Neural cell (in vitro differentiated cells): Measurements from ENCODE around the gene AKT1. TPM values are rescaled to one million over a fixed set of nuclear protein-coding genes. Genes with fewer than 3 reads are reported as not detected.

ENCODE experiments used
- H2AFZ ChIP-seq: fragments of 200-600, 300-800 bp; sonication (generic), shearing (Covaris generic); 2 replicates; pipeline ENCODE4 v1.6.0; 2014; ENCODE audit warnings: low read depth, mild to moderate bottlenecking, antibody characterized with exemption, low read length, moderate library complexity
- H3F3A ChIP-seq: fragments of 200-600 bp; shearing (Covaris generic); 2 replicates; pipeline ENCODE4 v1.6.1; 2016; ENCODE audit warnings: mild to moderate bottlenecking, moderate library complexity, mixed read lengths, antibody characterized with exemption, low read length; ENCODE audit not compliant: insufficient read depth, poor library complexity, severe bottlenecking
- H3K27ac ChIP-seq: fragments of 200-600, 300-800 bp; sonication (generic), shearing (Covaris generic); 2 replicates; pipeline ENCODE4 v1.5.1; 2014; ENCODE audit warnings: mild to moderate bottlenecking, low read length, moderate library complexity
- H3K27me3 ChIP-seq: fragments of 300-800, 200-600 bp; sonication (generic), shearing (Covaris generic); 2 replicates; pipeline ENCODE4 v1.6.0; 2014; ENCODE audit warnings: mild to moderate bottlenecking, low read depth, low read length, moderate library complexity; ENCODE audit not compliant: insufficient read depth
- H3K36me3 ChIP-seq: fragments of 300-800, 200-600 bp; sonication (generic), shearing (Covaris generic); 2 replicates; pipeline ENCODE4 v1.5.1; 2014; ENCODE audit warnings: mild to moderate bottlenecking, antibody characterized with exemption, low read length, moderate library complexity; ENCODE audit not compliant: insufficient read depth
- H3K4me2 ChIP-seq: fragments of 300-800, 200-600 bp; sonication (generic), shearing (Covaris generic); 2 replicates; pipeline ENCODE4 v1.6.0; 2014; ENCODE audit warnings: mild to moderate bottlenecking, low read length
- H3K4me3 ChIP-seq: fragments of 300-800, 200-600 bp; sonication (generic), shearing (Covaris generic); 2 replicates; pipeline ENCODE4 v1.5.1; 2014; ENCODE audit warnings: mild to moderate bottlenecking, low read length, moderate library complexity
- H3K79me2 ChIP-seq: fragments of 200-600 bp; shearing (Covaris generic); replicated peaks from 2 replicates; pipeline ENCODE4 v1.6.0; 2014; ENCODE audit warnings: mild to moderate bottlenecking, low read length, moderate library complexity; ENCODE audit not compliant: insufficient read depth
- H3K9ac ChIP-seq: fragments of 300-800, 200-600 bp; sonication (generic), shearing (Covaris generic); 2 replicates; pipeline ENCODE4 v1.6.1; 2016; ENCODE audit warnings: mild to moderate bottlenecking, low read length, mixed read lengths
- H3K9me2 ChIP-seq: fragments of 200-600 bp; shearing (Covaris generic); 2 replicates; pipeline ENCODE4 v1.6.1; 2016; ENCODE audit warnings: mild to moderate bottlenecking, low read length, mixed read lengths; ENCODE audit not compliant: insufficient read depth
- H3K9me3 ChIP-seq: fragments of 200-600, 300-800 bp; sonication (generic), shearing (Covaris generic); 2 replicates; pipeline ENCODE4 v1.6.1; 2016; ENCODE audit warnings: mild to moderate bottlenecking, mixed run types, low read length, moderate library complexity, mixed read lengths
- H4K20me1 ChIP-seq: fragments of 200-600 bp; shearing (Covaris generic); 2 replicates; pipeline ENCODE4 v1.6.1; 2016; ENCODE audit warnings: mild to moderate bottlenecking, mixed run types; ENCODE audit not compliant: insufficient read depth
- EP300 ChIP-seq: fragments of 450-650 bp; conservative IDR thresholded peaks from 2 replicates; pipeline ENCODE4 v1.6.1; 2014; ENCODE audit warnings: antibody characterized with exemption, mild to moderate bottlenecking, moderate library complexity; ENCODE audit not compliant: poor library complexity, severe bottlenecking
- EZH2 ChIP-seq: fragments of 200-600, 300-800 bp; shearing (Covaris generic), sonication (generic); IDR thresholded peaks from 2 replicates; pipeline ENCODE4 v1.6.1; 2014; ENCODE audit warnings: antibody characterized with exemption, low read length, borderline replicate concordance, mild to moderate bottlenecking; ENCODE audit not compliant: insufficient read depth, poor library complexity, severe bottlenecking
- MXI1 ChIP-seq: fragments of 450-650 bp; conservative IDR thresholded peaks from 2 replicates; pipeline ENCODE4 v1.6.1; 2014; ENCODE audit warnings: antibody characterized with exemption, mild to moderate bottlenecking; ENCODE audit not compliant: poor library complexity, severe bottlenecking
- POLR2AphosphoS5 ChIP-seq: IDR thresholded peaks from 2 replicates; pipeline ENCODE4 v1.6.1; 2012
- RAD21 ChIP-seq: fragments of 450-650 bp; conservative IDR thresholded peaks from 2 replicates; pipeline ENCODE4 v1.6.1; 2014; ENCODE audit warnings: antibody characterized with exemption, mild to moderate bottlenecking, moderate library complexity
- SMC3 ChIP-seq: fragments of 450-650 bp; conservative IDR thresholded peaks from 2 replicates; pipeline ENCODE4 v1.6.1; 2014; ENCODE audit warnings: antibody characterized with exemption, mild to moderate bottlenecking, moderate library complexity; ENCODE audit not compliant: poor library complexity
- TAF1 ChIP-seq: IDR thresholded peaks from 2 replicates; pipeline ENCODE4 v1.6.1; 2012; ENCODE audit warnings: low read depth
- polyA plus RNA-seq: library from polyadenylated mRNA; depleted of rRNA; stranded (reverse); fragments of >200 nt; gene quantifications from 2 replicates; pipeline ENCODE4 v1.2.3, GENCODE V29; 2014
- TF ChIP-seq, protein P1 (sequence below): IDR thresholded peaks from 2 replicates; pipeline ENCODE4 v1.6.1; 2012; ENCODE audit warnings: borderline replicate concordance
- TF ChIP-seq, protein P2 (sequence below): fragments of 450-650 bp; IDR thresholded peaks from 2 replicates; pipeline ENCODE4 v1.5.1; 2014; ENCODE audit warnings: antibody characterized with exemption, mild to moderate bottlenecking, moderate library complexity; ENCODE audit not compliant: poor library complexity, severe bottlenecking

The AKT1 gene
- polyA plus RNA-seq, 1 donor from 2014 or later = 159 TPM

DNA sequence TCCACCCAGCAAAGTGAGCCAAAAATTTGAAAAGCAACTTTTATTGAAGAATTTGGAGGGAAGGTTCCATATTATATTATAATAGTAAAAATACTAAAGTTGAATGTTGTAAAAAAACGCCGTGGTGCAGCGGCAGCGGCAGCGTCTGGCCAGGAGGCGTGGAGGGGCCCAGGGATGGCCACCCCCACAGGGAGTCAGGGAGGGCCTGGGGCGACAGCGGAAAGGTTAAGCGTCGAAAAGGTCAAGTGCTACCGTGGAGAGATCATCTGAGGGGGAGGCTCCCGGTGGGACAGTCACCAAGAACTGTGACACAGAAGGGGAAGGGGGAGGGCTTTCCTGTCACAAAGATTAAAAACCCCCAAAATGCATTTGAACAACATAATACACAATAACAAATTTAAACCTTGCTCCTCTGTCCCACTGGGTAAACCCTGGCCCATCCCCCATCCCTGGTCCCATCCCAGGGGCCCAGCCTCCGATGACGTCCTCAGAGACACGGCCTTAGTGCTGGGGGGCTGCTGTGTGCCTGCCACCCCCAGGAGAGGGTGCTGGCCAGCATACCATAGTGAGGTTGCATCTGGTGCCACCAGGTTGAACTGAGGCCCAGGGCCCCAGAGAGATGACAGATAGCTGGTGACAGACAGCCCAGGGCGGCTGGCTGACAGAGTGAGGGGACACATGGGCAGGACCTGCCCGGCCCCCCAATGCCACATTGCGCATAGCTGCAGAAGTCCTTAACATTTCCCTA is 26.1 kb downstream of the AKT1 start:
- H3K4me3 ChIP-seq = no peak overlapping the region
- H3K4me2 ChIP-seq = no peak overlapping the region
- peaks cover 11% of the 10 kb centered on the region for H3K36me3 ChIP-seq
- no peaks in the 10 kb centered on the region for H3K9me3 ChIP-seq
- no peak overlapping the region for H2AFZ ChIP-seq
- no peaks in the 10 kb centered on the region for H3K9me2 ChIP-seq
- H3K79me2 ChIP-seq = no peaks in the 10 kb centered on the region
- TF ChIP-seq EZH2 (no peak), SMC3 (no peak), MXI1 (no peak), RAD21 (no peak), POLR2AphosphoS5 (no peak), EP300 (no peak), TAF1 (no peak)
- TF ChIP-seq, protein P1, sequence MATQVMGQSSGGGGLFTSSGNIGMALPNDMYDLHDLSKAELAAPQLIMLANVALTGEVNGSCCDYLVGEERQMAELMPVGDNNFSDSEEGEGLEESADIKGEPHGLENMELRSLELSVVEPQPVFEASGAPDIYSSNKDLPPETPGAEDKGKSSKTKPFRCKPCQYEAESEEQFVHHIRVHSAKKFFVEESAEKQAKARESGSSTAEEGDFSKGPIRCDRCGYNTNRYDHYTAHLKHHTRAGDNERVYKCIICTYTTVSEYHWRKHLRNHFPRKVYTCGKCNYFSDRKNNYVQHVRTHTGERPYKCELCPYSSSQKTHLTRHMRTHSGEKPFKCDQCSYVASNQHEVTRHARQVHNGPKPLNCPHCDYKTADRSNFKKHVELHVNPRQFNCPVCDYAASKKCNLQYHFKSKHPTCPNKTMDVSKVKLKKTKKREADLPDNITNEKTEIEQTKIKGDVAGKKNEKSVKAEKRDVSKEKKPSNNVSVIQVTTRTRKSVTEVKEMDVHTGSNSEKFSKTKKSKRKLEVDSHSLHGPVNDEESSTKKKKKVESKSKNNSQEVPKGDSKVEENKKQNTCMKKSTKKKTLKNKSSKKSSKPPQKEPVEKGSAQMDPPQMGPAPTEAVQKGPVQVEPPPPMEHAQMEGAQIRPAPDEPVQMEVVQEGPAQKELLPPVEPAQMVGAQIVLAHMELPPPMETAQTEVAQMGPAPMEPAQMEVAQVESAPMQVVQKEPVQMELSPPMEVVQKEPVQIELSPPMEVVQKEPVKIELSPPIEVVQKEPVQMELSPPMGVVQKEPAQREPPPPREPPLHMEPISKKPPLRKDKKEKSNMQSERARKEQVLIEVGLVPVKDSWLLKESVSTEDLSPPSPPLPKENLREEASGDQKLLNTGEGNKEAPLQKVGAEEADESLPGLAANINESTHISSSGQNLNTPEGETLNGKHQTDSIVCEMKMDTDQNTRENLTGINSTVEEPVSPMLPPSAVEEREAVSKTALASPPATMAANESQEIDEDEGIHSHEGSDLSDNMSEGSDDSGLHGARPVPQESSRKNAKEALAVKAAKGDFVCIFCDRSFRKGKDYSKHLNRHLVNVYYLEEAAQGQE = no peak
- TF ChIP-seq, protein P2, sequence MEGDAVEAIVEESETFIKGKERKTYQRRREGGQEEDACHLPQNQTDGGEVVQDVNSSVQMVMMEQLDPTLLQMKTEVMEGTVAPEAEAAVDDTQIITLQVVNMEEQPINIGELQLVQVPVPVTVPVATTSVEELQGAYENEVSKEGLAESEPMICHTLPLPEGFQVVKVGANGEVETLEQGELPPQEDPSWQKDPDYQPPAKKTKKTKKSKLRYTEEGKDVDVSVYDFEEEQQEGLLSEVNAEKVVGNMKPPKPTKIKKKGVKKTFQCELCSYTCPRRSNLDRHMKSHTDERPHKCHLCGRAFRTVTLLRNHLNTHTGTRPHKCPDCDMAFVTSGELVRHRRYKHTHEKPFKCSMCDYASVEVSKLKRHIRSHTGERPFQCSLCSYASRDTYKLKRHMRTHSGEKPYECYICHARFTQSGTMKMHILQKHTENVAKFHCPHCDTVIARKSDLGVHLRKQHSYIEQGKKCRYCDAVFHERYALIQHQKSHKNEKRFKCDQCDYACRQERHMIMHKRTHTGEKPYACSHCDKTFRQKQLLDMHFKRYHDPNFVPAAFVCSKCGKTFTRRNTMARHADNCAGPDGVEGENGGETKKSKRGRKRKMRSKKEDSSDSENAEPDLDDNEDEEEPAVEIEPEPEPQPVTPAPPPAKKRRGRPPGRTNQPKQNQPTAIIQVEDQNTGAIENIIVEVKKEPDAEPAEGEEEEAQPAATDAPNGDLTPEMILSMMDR = no peak
- no peaks in the 10 kb centered on the region for H4K20me1 ChIP-seq
- no peaks in the 10 kb centered on the region for H3F3A ChIP-seq
- no peaks in the 10 kb centered on the region for H3K27me3 ChIP-seq
- H3K9ac ChIP-seq = no peak overlapping the region
- no peak overlapping the region for H3K27ac ChIP-seq

DNA sequence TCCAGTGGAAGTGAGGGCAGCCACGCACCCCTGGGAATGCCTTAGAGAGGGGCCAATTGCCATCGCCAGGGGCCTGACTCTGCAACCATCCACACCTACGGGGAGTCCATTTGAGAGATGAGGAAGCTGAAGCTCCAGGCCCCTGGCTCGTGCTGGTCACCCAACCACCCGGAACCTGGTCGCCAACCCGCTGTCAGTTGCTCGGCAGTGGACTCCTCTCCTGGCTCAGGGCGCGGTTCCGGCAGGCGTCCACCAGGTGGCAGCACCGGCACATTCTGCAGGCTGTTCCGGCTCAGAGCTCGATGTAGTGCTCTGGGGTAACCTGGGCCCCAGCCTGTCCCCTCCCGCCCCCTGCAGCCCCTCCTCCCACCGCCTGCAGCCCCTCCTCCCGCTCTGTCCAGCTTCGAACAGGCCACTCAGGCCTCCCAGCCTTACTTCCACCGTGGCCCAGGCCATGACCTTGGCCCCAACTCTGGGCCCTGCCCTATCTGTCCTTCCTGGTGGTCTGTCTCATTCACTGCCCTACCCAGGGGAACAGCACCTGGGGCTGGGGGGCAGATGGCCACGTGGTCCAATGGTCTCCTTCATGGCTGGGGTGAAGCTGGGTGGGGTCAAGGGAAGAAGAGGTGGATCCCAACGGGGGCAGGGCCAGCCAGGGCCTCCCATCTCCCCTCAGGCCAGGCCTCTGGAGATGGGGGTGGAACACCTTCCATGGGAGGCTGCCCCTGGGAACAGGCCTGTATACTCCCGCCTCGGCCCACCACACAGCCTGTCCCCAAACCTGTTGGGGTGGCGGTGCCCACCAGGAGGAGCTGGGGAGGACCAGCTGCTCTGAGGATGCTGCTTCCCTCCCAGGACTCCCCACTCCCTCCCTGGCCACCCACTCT is 26.9 kb downstream of the AKT1 start:
- no peaks in the 10 kb centered on the region for H3K27me3 ChIP-seq
- no peaks in the 10 kb centered on the region for H3K9me2 ChIP-seq
- H3K9ac ChIP-seq = peak overlapping the region; percentile 12
- no peak overlapping the region for H3K4me3 ChIP-seq
- H3K4me2 ChIP-seq = no peak overlapping the region
- H3K27ac ChIP-seq = no peak overlapping the region
- no peaks in the 10 kb centered on the region for H4K20me1 ChIP-seq
- no peaks in the 10 kb centered on the region for H3K79me2 ChIP-seq
- no peaks in the 10 kb centered on the region for H3K9me3 ChIP-seq
- no peaks in the 10 kb centered on the region for H3F3A ChIP-seq
- TF ChIP-seq POLR2AphosphoS5 (no peak), EP300 (no peak), SMC3 (peak; percentile 76), RAD21 (peak; percentile 75), MXI1 (no peak), TAF1 (no peak), EZH2 (no peak)
- TF ChIP-seq, protein P2 = peak; percentile 81
- TF ChIP-seq, protein P1 = no peak
- peaks cover 11% of the 10 kb centered on the region for H3K36me3 ChIP-seq
- H2AFZ ChIP-seq = no peak overlapping the region
